CD4-positive, alpha-beta T cell treated with Interferon alpha-2 for 1 hour (primary cell): ENCODE measurements around the gene MARCHF11.

Experiments used
- DNase-seq, 2 donors: peaks; one replicate each; pipeline ENCODE4 v3.0.0-alpha.2; 2020 to 2022

Gene MARCHF11

DNA sequence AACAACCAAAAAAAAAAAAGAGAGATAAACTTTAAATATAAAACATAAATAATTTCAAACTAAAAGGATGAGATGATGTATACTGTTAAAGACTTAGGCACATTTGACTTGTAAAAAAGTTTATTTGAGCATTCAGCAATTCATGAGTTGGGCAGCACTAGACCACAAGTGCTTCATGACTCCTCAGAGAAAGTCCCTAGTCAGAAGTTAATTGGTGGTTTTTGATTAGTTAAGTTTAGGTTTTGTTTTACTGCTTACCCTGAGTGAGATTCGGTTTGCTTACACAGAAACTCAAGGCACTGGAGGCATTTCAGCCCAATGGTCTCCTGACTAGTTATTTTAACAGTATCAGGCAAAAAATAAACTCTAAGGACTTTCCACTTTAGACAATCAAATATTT, 129.2 kb downstream of the MARCHF11 start:
- no peak for DNase-seq

DNA sequence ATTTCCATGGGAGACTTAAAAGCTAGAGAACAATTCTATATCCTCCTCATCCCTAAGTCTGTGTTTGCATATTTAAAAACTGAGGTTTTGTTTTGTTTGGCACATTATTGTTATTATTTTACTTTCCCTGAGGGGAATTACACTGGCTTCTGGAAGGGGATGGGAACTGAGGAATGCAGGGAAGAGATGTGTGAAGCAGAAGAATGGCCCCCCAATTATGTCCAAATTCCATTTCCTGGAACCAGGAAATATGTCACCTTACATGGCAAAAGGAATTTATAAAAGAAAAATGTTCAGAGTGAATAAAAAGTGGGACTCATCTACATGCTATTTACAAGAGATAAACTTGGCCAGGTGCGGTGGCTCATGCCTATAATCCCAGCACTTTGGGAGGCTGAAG, 129.8 kb downstream of the MARCHF11 start:
- no peak for DNase-seq

DNA sequence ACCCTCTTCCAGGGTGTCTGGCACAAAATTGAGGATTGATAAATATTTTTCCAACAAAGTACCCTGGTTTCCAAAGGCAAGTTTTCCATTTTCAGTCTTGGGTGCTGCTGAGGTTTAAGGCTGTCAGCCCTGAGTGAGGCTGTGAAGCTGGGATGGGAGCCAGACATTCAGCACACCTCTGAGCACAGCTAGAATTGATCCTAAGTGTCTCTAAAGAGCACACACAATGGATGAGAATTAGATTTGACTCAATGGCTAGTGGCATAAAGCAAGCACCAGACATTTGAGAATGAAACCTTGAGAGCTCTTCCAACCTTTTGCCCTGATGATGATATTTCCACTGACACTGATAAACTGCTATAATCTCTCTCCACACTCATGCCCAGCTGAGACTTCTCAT, 131.5 kb downstream of the MARCHF11 start:
- no peak for DNase-seq

DNA sequence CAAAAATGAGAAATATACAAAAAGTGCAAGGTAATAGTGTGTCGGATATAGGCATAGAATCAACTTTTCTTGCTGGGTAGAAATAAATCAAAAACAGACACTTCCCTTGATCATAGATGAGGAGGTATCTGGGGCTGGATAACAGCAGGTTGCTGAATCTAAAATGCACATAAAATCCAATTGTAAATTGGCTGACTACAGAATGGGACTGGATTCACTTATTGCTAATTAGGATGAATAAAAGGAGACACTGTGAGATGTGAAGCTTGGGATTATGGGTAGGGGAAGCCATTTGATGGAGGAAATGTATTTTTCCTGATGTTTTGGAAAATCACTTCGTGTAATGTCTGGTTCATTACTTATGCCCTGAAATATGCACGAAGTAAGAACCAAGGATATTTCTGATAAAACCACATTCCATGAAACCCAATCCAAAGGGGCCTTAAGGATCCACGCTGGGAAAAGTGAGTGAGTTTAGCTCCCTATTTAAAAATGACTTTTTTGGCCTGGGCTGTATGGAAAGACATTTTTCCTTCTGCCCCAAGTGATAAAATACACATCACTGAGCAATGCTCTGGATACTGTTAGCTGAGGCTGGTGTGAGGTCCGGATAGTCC, 136.1 kb downstream of the MARCHF11 start:
- DNase-seq = no peak

DNA sequence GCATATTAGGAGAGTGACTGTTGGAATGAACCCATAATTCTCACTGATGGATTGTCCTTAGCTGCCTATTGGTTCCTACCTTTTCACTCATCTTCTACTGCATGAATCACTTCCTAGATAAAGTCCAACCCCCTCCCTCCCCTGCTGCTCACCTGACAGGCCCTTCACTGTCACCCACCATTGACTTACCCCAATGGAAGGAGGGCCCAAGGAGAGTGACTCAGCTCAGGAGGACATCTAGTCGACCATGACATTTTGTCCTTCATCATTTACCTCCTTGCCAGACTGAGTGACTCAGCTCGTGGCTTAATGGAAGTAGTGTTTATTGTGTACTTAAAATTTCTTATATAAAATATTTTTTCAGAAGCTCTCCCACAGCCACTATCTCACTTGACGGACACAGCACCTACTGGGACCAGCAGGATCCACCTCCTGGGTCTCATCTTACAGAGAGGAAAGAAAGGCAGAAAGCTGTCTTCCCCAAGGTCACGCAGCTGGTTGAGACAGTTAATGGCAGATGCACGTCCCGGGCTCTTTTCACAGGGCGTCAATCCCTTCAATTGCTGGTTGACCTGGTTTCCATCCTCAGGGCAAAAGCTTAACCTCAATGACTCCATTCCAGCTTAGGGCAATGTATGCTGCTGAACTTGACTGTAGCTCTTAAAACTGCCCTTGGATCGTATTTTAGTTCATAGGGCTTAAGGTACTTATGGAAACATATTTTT, 142.3 kb downstream of the MARCHF11 start:
- no peak for DNase-seq

DNA sequence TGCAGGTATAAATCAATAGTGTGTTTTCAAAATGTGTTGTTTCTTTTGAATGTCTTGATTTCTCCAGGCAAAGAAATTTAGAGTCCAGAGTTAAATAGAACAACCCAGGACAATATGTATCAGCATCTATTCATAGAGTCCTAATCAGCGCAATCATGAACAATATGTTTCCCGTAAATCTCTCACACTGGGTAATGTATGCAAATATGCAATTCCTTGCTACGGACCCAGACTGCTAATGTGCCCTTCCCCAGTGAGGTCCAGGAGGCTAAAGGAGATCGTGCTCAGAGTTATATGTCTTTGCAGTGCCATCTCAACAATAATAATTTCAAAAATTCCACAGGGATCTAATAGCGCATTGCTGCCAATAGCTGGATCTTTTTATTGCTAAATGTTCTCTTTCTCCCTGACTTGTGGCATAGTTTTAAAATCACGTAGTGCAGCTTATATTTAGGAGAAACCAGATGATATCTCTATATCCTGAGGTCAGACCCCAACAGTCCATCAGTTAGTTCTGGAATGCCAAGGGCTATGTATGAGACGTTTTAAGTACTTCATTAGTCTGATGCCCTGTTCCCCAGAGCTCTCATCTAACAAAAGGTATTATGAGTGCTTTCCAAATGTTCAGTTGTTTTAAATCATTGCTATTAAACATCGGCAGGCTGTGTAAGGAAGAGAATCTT, 145.1 kb downstream of the MARCHF11 start:
- DNase-seq = no peak

DNA sequence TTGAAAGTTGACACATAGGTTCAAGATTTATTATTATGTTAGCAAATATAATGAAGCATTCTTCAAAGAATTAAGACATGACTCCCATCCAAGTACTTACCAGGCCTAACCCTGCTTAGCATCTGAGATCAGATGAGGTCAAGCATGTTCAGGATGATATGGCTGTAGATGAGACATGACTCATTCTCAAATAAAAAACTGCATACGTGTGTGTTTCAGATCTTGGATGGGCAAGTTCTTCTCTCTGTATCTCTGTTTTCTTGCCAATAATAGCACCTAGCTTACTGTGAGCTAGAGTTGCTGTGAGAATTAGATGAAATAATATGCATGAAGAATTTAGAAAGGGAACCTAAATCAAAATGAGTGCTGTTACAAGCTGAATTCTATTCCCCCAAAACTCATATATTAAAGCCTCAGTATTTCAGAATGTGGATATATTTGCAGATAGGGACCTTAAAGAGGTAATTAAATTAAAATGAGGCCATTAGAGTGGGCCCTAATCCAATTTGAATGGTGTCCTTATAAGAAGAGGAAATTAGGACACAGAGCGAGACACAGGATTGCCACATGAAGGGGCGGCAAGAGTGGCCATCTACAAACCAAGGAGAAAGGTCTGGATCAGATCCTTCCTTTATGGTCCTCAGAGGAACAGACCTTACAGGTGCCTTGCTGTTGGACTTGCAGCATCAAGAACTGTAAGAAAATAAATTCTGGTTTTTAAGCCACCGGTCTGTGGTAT, 146.2 kb downstream of the MARCHF11 start:
- no peak for DNase-seq

DNA sequence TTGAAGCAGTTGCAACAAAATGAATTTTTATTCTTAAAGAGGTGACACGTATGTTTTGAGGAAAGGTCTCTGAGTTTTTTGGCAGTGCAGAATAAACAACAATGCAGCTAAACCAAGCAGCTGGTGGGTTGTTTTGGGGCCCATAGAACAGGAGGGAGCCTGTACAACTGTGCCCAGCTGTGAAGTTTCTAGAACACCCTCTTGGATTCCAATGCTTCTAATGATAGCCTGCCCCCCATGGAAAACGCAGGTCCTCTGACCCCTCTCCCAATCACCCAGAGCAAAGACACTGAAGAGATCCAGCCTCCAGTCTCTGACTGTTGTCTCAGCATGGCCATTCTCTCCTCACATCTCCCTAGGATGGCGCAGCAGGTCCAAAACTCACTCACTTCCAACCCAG, 150.9 kb downstream of the MARCHF11 start:
- DNase-seq = no peak

DNA sequence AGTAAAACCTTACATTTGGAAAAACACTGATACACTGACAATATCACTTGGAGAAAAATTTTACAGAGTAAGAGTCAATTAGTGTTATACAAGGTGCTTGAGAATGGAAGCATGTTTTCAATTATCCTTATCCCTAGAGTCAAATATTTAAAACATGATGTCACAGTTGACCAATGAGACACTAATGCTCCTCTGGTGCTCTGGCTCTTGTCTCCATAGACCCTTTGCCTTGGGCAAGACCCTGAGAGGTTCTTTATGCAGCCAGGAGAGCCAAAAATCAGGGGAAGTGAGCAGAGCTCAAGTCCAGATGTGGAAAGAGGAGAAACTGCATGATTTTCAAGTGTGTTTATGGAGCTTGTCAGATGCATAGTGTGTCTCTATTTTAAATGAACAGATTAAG, 153.9 kb downstream of the MARCHF11 start:
- no peak for DNase-seq

DNA sequence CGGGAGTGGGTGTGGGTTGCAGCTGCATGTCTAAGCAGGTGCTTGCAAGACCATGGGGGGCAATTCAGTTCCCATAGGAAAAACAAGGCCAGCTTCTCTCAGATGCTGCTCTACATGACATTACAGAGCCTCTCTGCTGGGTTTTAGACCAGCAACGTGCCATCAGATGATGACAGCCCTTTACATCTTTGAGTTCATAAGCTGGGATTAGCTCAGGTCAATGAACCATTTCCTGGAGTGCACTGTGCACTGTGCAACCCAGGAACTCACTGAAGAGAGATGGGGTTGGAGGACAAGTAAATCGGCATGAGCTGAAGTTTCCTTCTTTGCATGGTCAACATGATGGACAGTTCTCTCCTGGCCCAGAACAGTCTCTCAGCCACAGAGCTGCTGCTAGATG, 160.6 kb downstream of the MARCHF11 start:
- DNase-seq = no peak

DNA sequence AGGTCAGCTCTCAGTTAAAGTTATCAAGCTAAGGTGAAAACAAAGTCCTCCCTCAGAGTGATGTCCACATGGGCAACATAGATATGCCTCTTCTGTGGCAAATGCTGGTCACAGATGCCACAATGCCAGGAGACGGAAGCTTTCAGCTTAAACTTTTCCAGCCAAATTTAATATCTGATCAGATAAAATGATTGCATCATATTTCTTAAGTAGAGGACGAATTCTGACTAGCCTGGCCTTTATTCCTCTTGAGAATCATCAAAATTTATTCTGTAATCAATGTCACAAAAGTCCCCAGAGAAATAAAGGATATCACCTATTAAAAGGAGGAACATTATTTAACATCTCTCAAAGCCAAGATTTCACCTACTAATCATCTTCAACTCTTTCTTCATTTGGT, 161.9 kb downstream of the MARCHF11 start:
- no peak for DNase-seq
